CD4-positive, CD25-positive, alpha-beta regulatory T cell (primary cell): Measurements from ENCODE around the gene TMEM201. TPM values are rescaled to one million over a fixed set of nuclear protein-coding genes. Genes with fewer than 3 reads are reported as not detected.

Source experiments
- ATAC-seq, 2 donors: fragments of 150-1000 bp; cut with Tn5 transposase; one replicate each; pipeline ENCODE4 v1.10.0; 2021; ENCODE audit warnings: low read depth in 2 of 2, moderate number of reproducible peaks in 2 of 2, moderate library complexity in 1 of 2
- DNase-seq, 3 donors: peaks; one replicate each; pipeline versions ENCODE4 v3.0.0 to v3.0.0-alpha.2; 2012 to 2022; ENCODE audit warnings: mixed read lengths in 1 of 3
- H3K27ac ChIP-seq: one replicate; pipeline ENCODE4 v1.7.0; 2013; ENCODE audit warnings: mild to moderate bottlenecking, low read length; ENCODE audit not compliant: insufficient read depth, poor library complexity, severe bottlenecking
- H3K27me3 ChIP-seq: one replicate; pipeline ENCODE4 v1.7.0; 2013; ENCODE audit warnings: low read length; ENCODE audit not compliant: control insufficient read depth, insufficient read depth
- H3K36me3 ChIP-seq: one replicate; pipeline ENCODE4 v1.7.0; 2013; ENCODE audit warnings: mild to moderate bottlenecking, low read length, moderate library complexity; ENCODE audit not compliant: control insufficient read depth, insufficient read depth
- H3K4me1 ChIP-seq: 2 replicates; pipeline ENCODE4 v1.7.0; 2013; ENCODE audit warnings: mild to moderate bottlenecking, low read length; ENCODE audit not compliant: insufficient read depth, control insufficient read depth, poor library complexity, severe bottlenecking
- H3K4me3 ChIP-seq: one replicate; pipeline ENCODE4 v1.7.0; 2013; ENCODE audit warnings: low read depth, mild to moderate bottlenecking, low read length, moderate library complexity
- H3K9me3 ChIP-seq, 2 experiments: 1 replicate in 1 of 2; 2 replicates in 1 of 2; pipeline ENCODE4 v1.7.0; 2013; ENCODE audit warnings: low read length in 2 of 2, mild to moderate bottlenecking in 1 of 2, moderate library complexity in 1 of 2; ENCODE audit not compliant: control insufficient read depth in 2 of 2
- H3K27ac Mint-ChIP-seq, 3 donors: one replicate each; pipeline ENCODE4 v1.8.0; 2020 to 2022; ENCODE audit warnings: mild to moderate bottlenecking in 3 of 3, mixed read lengths in 3 of 3, moderate library complexity in 2 of 3
- H3K27me3 Mint-ChIP-seq: one replicate; pipeline ENCODE4 v1.8.0; 2022; ENCODE audit warnings: mild to moderate bottlenecking, mixed read lengths
- H3K36me3 Mint-ChIP-seq: one replicate; pipeline ENCODE4 v1.8.0; 2020; ENCODE audit warnings: mixed read lengths
- H3K4me1 Mint-ChIP-seq, 4 donors: one replicate each; pipeline ENCODE4 v1.8.0; 2020 to 2022; ENCODE audit warnings: mixed read lengths in 4 of 4, mild to moderate bottlenecking in 1 of 4
- H3K4me3 Mint-ChIP-seq, 4 donors: one replicate each; pipeline ENCODE4 v1.8.0; 2020 to 2022; ENCODE audit warnings: mild to moderate bottlenecking in 4 of 4, mixed read lengths in 4 of 4, moderate library complexity in 3 of 4
- H3K9me3 Mint-ChIP-seq, 7 donors: one replicate each; pipeline ENCODE4 v1.8.0; 2020 to 2022; ENCODE audit warnings: mixed read lengths in 7 of 7, mild to moderate bottlenecking in 3 of 7, moderate library complexity in 2 of 7
- polyA plus RNA-seq, 4 donors: library from polyadenylated mRNA; unstranded; fragments of 300-500 nt; fragmentation: Illumina TruSeq; gene quantifications; one replicate each; pipeline ENCODE4 v1.2.3, GENCODE V29; 2021
- total RNA-seq: library from RNA; stranded (reverse); gene quantifications from one replicate; pipeline ENCODE4 v1.2.3, GENCODE V29; 2022

Gene TMEM201
- total and polyA plus RNA-seq, 5 donors from 2014 or later, result 1.1 to 12.1 (median 1.5) TPM

DNA sequence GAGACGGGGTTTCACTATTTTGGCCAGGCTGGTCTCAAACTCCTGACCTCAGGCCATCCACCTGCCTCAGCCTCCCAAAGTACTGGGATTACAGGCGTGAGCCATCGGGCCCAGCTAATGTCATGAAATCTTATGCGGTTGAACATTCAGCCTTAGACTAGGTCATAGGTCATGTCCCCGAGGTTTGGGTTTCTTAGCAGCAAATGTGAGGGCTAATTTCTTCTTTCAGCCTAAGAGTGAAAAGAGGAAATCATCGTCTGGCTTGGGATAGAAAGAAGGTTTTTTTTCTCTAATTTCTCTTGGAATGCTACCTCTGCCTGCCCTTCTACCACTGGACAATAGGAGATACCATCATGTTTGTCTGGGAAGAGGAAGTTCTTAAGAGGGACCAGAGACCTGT, 44.8 kb downstream of the TMEM201 start:
- no peaks in the 10 kb centered on the region for H3K9me3 Mint-ChIP-seq
- Histone ChIP-seq H3K4me3 (peak overlapping the region; percentile 37), H3K27ac (no peak overlapping the region), H3K36me3 (peaks cover 22% of the 10 kb centered on the region), H3K4me1 (peaks cover 46% of the 10 kb centered on the region), H3K9me3 (no peaks in the 10 kb centered on the region), H3K27me3 (no peaks in the 10 kb centered on the region)
- H3K4me1 Mint-ChIP-seq, result peaks cover 9 to 84% (median 43%) of the 10 kb centered on the region in 4 donors
- H3K27ac Mint-ChIP-seq, result peak overlapping the region; percentile 59 to 94 (median 60)
- no peak for ATAC-seq
- no peaks in the 10 kb centered on the region for H3K27me3 Mint-ChIP-seq
- DNase-seq, result no peak
- H3K36me3 Mint-ChIP-seq, result peaks cover 32% of the 10 kb centered on the region
- peak overlapping the region; percentile 33 to 98 (median 84) for H3K4me3 Mint-ChIP-seq

- no peaks in the 10 kb centered on the region for H3K27me3 ChIP-seq
- Mint-ChIP-seq H3K9me3 (no peaks in the 10 kb centered on the region), H3K27ac (peak overlapping the region in 1 of 3 donors; percentile 94), H3K36me3 (peaks cover 31% of the 10 kb centered on the region), H3K27me3 (no peaks in the 10 kb centered on the region), H3K4me1 (peaks cover 12 to 87% (median 41%) of the 10 kb centered on the region in 4 donors), H3K4me3 (peak overlapping the region; percentile 19 to 94 (median 33))
- no peak for ATAC-seq
- H3K27ac ChIP-seq, result no peak overlapping the region
- peaks cover 22% of the 10 kb centered on the region for H3K36me3 ChIP-seq
- peaks cover 46% of the 10 kb centered on the region for H3K4me1 ChIP-seq
- DNase-seq, result no peak
- H3K4me3 ChIP-seq, result no peak overlapping the region
- no peaks in the 10 kb centered on the region for H3K9me3 ChIP-seq
Observed at GRCh38 chr1:9634582-9634981, 45.9 kb downstream of the TMEM201 start.

DNA sequence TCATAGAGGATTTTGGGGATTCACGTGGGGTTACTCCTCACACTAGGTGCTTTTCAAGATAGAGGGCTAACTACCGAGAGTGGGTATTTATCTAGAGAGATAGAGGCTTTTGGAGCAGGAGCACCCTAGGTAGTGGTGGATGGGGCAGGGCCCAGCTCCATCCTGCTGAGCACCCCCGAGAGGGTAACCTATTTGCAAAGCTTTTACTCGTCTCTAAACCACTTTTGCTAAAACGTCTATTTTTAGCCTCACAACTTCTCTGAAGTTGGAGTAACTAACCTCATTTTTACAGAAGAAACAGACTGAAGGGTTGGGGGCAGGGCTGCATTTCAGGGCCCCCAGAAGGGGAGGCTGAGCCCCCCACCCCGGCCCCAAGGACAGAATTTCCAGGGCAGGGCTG, 50.5 kb downstream of the TMEM201 start:
- H3K36me3 ChIP-seq, result peaks cover 26% of the 10 kb centered on the region
- H3K9me3 Mint-ChIP-seq, result no peaks in the 10 kb centered on the region
- H3K27me3 ChIP-seq, result no peaks in the 10 kb centered on the region
- H3K27ac ChIP-seq, result no peak overlapping the region
- peaks cover 34% of the 10 kb centered on the region for H3K4me1 ChIP-seq
- no peak for ATAC-seq
- H3K36me3 Mint-ChIP-seq, result peaks cover 34% of the 10 kb centered on the region
- DNase-seq, result no peak
- peak overlapping the region in 2 of 3 donors; percentile 52 to 68 for H3K27ac Mint-ChIP-seq
- H3K4me3 ChIP-seq, result no peak overlapping the region
- no peaks in the 10 kb centered on the region for H3K27me3 Mint-ChIP-seq
- peak overlapping the region in 2 of 4 donors; percentile 38 to 53 for H3K4me3 Mint-ChIP-seq
- no peaks in the 10 kb centered on the region for H3K9me3 ChIP-seq
- peaks cover 8 to 81% (median 40%) of the 10 kb centered on the region in 4 donors for H3K4me1 Mint-ChIP-seq

- ATAC-seq, result peak; percentile 24 to 40
- H3K36me3 ChIP-seq, result peaks cover 15% of the 10 kb centered on the region
- Mint-ChIP-seq H3K4me1 (peaks cover 8 to 78% (median 33%) of the 10 kb centered on the region in 4 donors), H3K4me3 (peak overlapping the region; percentile 48 to 74 (median 58)), H3K27ac (peak overlapping the region; percentile 83 to 95 (median 93)), H3K9me3 (no peaks in the 10 kb centered on the region), H3K36me3 (peaks cover 13% of the 10 kb centered on the region), H3K27me3 (no peaks in the 10 kb centered on the region)
- DNase-seq, result peak in 1 of 3 donors; percentile 15
- no peak overlapping the region for H3K27ac ChIP-seq
- H3K27me3 ChIP-seq, result no peaks in the 10 kb centered on the region
- H3K4me3 ChIP-seq, result no peak overlapping the region
- H3K9me3 ChIP-seq, result no peaks in the 10 kb centered on the region
- H3K4me1 ChIP-seq, result peaks cover 40% of the 10 kb centered on the region
Observed at GRCh38 chr1:9643351-9644256, 54.9 kb downstream of the TMEM201 start.

- Mint-ChIP-seq H3K4me3 (peak overlapping the region in 2 of 4 donors; percentile 66 to 68), H3K27me3 (no peaks in the 10 kb centered on the region), H3K36me3 (peaks cover 5% of the 10 kb centered on the region), H3K27ac (peak overlapping the region; percentile 0 to 92 (median 49)), H3K4me1 (peaks cover 4 to 74% (median 27%) of the 10 kb centered on the region in 4 donors), H3K9me3 (no peaks in the 10 kb centered on the region)
- H3K4me1 ChIP-seq, result peaks cover 44% of the 10 kb centered on the region
- H3K4me3 ChIP-seq, result no peak overlapping the region
- ATAC-seq, result no peak
- no peaks in the 10 kb centered on the region for H3K27me3 ChIP-seq
- no peaks in the 10 kb centered on the region for H3K9me3 ChIP-seq
- H3K27ac ChIP-seq, result no peak overlapping the region
- peaks cover 11% of the 10 kb centered on the region for H3K36me3 ChIP-seq
- DNase-seq, result no peak
Observed at GRCh38 chr1:9646037-9646436, 57.3 kb downstream of the TMEM201 start.

- Mint-ChIP-seq H3K4me1 (peaks cover 4 to 69% (median 29%) of the 10 kb centered on the region in 4 donors), H3K4me3 (peak overlapping the region in 2 of 4 donors; percentile 22 to 79), H3K27me3 (peaks cover under 1% of the 10 kb centered on the region), H3K27ac (peak overlapping the region; percentile 31 to 74 (median 72)), H3K36me3 (no peaks in the 10 kb centered on the region), H3K9me3 (peaks cover 0 to 2% (median 0%) of the 10 kb centered on the region in 7 donors)
- Histone ChIP-seq H3K36me3 (no peaks in the 10 kb centered on the region), H3K27me3 (no peaks in the 10 kb centered on the region), H3K9me3 (no peaks in the 10 kb centered on the region), H3K4me3 (no peak overlapping the region), H3K27ac (no peak overlapping the region), H3K4me1 (peaks cover 47% of the 10 kb centered on the region)
- DNase-seq, result no peak
- no peak for ATAC-seq
Observed at GRCh38 chr1:9648171-9648570, 59.5 kb downstream of the TMEM201 start.

- Mint-ChIP-seq H3K9me3 (peaks cover 0 to 2% (median 0%) of the 10 kb centered on the region in 7 donors), H3K4me1 (peaks cover 4 to 71% (median 31%) of the 10 kb centered on the region in 4 donors), H3K4me3 (peak overlapping the region; percentile 83 to 100 (median 98)), H3K27me3 (peaks cover 4% of the 10 kb centered on the region), H3K36me3 (no peaks in the 10 kb centered on the region), H3K27ac (peak overlapping the region in 2 of 3 donors; percentile 64 to 90)
- Histone ChIP-seq H3K9me3 (no peaks in the 10 kb centered on the region), H3K4me3 (no peak overlapping the region), H3K27me3 (no peaks in the 10 kb centered on the region), H3K27ac (no peak overlapping the region), H3K36me3 (no peaks in the 10 kb centered on the region), H3K4me1 (peaks cover 49% of the 10 kb centered on the region)
- no peak for DNase-seq
- ATAC-seq, result no peak
Observed at GRCh38 chr1:9649769-9650168, 61.1 kb downstream of the TMEM201 start.
